GM12892 (cell line): Measurements from ENCODE around the gene NCAPG2.

Experiments
- POLR2A ChIP-seq: IDR thresholded peaks from 2 replicates; pipeline ENCODE4 v1.6.1; 2011; ENCODE audit warnings: low read depth, low read length, control low read depth
- POLR2AphosphoS5 ChIP-seq: IDR thresholded peaks from 2 replicates; pipeline ENCODE4 v1.6.1; 2011; ENCODE audit warnings: low read depth, low read length, control low read depth

GRCh38 chr7:158620418-158620817 is 84.2 kb downstream of the NCAPG2 start:
- no peak for TF ChIP-seq POLR2A
- TF ChIP-seq POLR2AphosphoS5, result no peak
